MCF 10A (cell line): ENCODE data around the gene SLC16A2. TPM values are rescaled to one million over a fixed set of nuclear protein-coding genes. Genes with fewer than 3 reads are reported as not detected.
A peak's percentile ranks its signal among the peaks of the same experiment; 100 is the strongest.

Source experiments
- BruUV-seq: library from RNA; stranded (reverse); fragments of 400-500 nt; replicated peaks from 2 replicates; lab custom pipeline; 2021; lab: Mats Ljungman, UMichigan
- CTCF ChIA-PET: fragments of 300-600 bp; sonication (Branson Sonifier 250); formaldehyde crosslinking; extraction: SDS; loops from one replicate; lab custom pipeline; 2021; ENCODE audit warnings: antibody characterized with exemption, inconsistent platforms; lab: Yijun Ruan, JAX
- POLR2A ChIA-PET: fragments of 300-600, 350-650 bp; sonication (Branson Sonifier 250); formaldehyde crosslinking; extraction: SDS; loops from one replicate; lab custom pipeline; 2020; ENCODE audit warnings: antibody characterized with exemption, inconsistent platforms; lab: Yijun Ruan, JAX
- DNase-seq: peaks from one replicate; pipeline ENCODE4 v3.0.0-alpha.2; 2018; ENCODE audit not compliant: unreplicated experiment
- H3K27ac Mint-ChIP-seq: one replicate; pipeline ENCODE4 v1.8.0; 2022; ENCODE audit warnings: mild to moderate bottlenecking, low read depth, mixed read lengths; ENCODE audit not compliant: unreplicated experiment
- H3K27me3 Mint-ChIP-seq: one replicate; pipeline ENCODE4 v1.8.0; 2022; ENCODE audit warnings: mixed read lengths; ENCODE audit not compliant: insufficient read depth, unreplicated experiment
- H3K36me3 Mint-ChIP-seq: one replicate; pipeline ENCODE4 v1.8.0; 2022; ENCODE audit warnings: mild to moderate bottlenecking, moderate library complexity, mixed read lengths; ENCODE audit not compliant: insufficient read depth, unreplicated experiment
- H3K4me1 Mint-ChIP-seq: one replicate; pipeline ENCODE4 v1.8.0; 2022; ENCODE audit warnings: mixed read lengths; ENCODE audit not compliant: insufficient read depth, unreplicated experiment
- H3K4me3 Mint-ChIP-seq: one replicate; pipeline ENCODE4 v1.8.0; 2022; ENCODE audit warnings: mild to moderate bottlenecking, moderate library complexity, mixed read lengths; ENCODE audit not compliant: unreplicated experiment
- H3K9me3 Mint-ChIP-seq: one replicate; pipeline ENCODE4 v1.8.0; 2022; ENCODE audit warnings: mixed read lengths; ENCODE audit not compliant: unreplicated experiment
- CTCF ChIP-seq: fragments of 200-600 bp; IDR thresholded peaks from one replicate; pipeline ENCODE4 v1.8.0; 2022; ENCODE audit warnings: antibody characterized with exemption, mild to moderate bottlenecking; ENCODE audit not compliant: unreplicated experiment
- intact Hi-C: fragments of 100-400 bp; cut with micrococcal nuclease; formaldehyde crosslinking; loops from 2 replicates; pipeline ENCODE4 v1.14.1; 2022
- total RNA-seq: library from RNA; stranded (reverse); gene quantifications from 2 replicates; pipeline ENCODE4 v1.2.3, GENCODE V29; 2022

The SLC16A2 gene
- total RNA-seq, 1 experiment from 2014 or later = 11.9 TPM

- Mint-ChIP-seq H3K36me3 (no peaks in the 10 kb centered on the region), H3K4me3 (no peak overlapping the region), H3K4me1 (peaks cover 18% of the 10 kb centered on the region), H3K9me3 (no peaks in the 10 kb centered on the region), H3K27ac (no peak overlapping the region), H3K27me3 (peaks cover 42% of the 10 kb centered on the region)
- POLR2A ChIA-PET = interaction anchor here (3.8 kb wide), 1 partner anchor 27 kb away, joined by 51 read pairs; the partner anchor contains the start of gene SLC16A2
- no TSS peak for BruUV-seq
- no peak for TF ChIP-seq CTCF
- CTCF ChIA-PET = interaction anchor here (1.2 to 1.7 kb wide), 3 partner anchors 11 to 65 kb away, joined by 3 to 8 read pairs (median 7); no protein-coding TSS in a partner anchor
- no peak for DNase-seq
- intact Hi-C loops = no loop called here
These were observed 27.4 kb downstream of the SLC16A2 start for GRCh38 chrX:74448669-74449068.

- TF ChIP-seq CTCF = no peak
- no peaks in the 10 kb centered on the region for H3K9me3 Mint-ChIP-seq
- H3K27me3 Mint-ChIP-seq = peaks cover 34% of the 10 kb centered on the region
- no peak overlapping the region for H3K27ac Mint-ChIP-seq
- BruUV-seq = no TSS peak
- peaks cover 18% of the 10 kb centered on the region for H3K4me1 Mint-ChIP-seq
- intact Hi-C loops = no loop called here
- CTCF ChIA-PET = interaction anchor here (0.6 to 1.7 kb wide), 4 partner anchors 12 to 83 kb away, joined by 3 to 8 read pairs (median 5); no protein-coding TSS in a partner anchor
- peak; percentile 75 for DNase-seq
- no peaks in the 10 kb centered on the region for H3K36me3 Mint-ChIP-seq
- H3K4me3 Mint-ChIP-seq = no peak overlapping the region
- POLR2A ChIA-PET = interaction anchor here (0.7 to 3.8 kb wide), 3 partner anchors 11 to 60 kb away, joined by 3 to 51 read pairs (median 5); partner anchors contain the start of gene SLC16A2
These were observed 28.1 kb downstream of the SLC16A2 start for GRCh38 chrX:74449322-74449936.

- H3K4me1 Mint-ChIP-seq = peaks cover 18% of the 10 kb centered on the region
- peak; percentile 39 for DNase-seq
- H3K27me3 Mint-ChIP-seq = peaks cover 30% of the 10 kb centered on the region
- ChIA-PET CTCF (interaction anchor here (1.2 to 1.7 kb wide), 2 partner anchors 13 to 28 kb away, joined by 3 to 7 read pairs; no protein-coding TSS in a partner anchor), POLR2A (interaction anchor here (0.7 to 3.8 kb wide), 3 partner anchors 11 to 61 kb away, joined by 3 to 51 read pairs (median 5); partner anchors contain the start of gene SLC16A2)
- no peaks in the 10 kb centered on the region for H3K9me3 Mint-ChIP-seq
- no peak overlapping the region for H3K4me3 Mint-ChIP-seq
- no peak overlapping the region for H3K27ac Mint-ChIP-seq
- intact Hi-C loops = loop anchor here (2.0 to 10.0 kb wide), 2 partner anchors 67 to 155 kb away; no protein-coding TSS in a partner anchor
- no TSS peak for BruUV-seq
- TF ChIP-seq CTCF = no peak
- no peaks in the 10 kb centered on the region for H3K36me3 Mint-ChIP-seq
These were observed 28.6 kb downstream of the SLC16A2 start for GRCh38 chrX:74449937-74450330.

GRCh38 chrX:74450803-74451449 lies 29.6 kb downstream of the SLC16A2 start:
- Mint-ChIP-seq H3K4me3 (no peak overlapping the region), H3K27me3 (peaks cover 30% of the 10 kb centered on the region), H3K36me3 (no peaks in the 10 kb centered on the region), H3K27ac (peak overlapping the region; percentile 64), H3K4me1 (peaks cover 18% of the 10 kb centered on the region), H3K9me3 (no peaks in the 10 kb centered on the region)
- peak; percentile 87 for DNase-seq
- intact Hi-C loops = loop anchor here (1.0 to 10.0 kb wide), 3 partner anchors 30 to 156 kb away; partner anchors contain the start of gene SLC16A2
- ChIA-PET POLR2A (interaction anchor here (3.8 kb wide), 1 partner anchor 29 kb away, joined by 51 read pairs; the partner anchor contains the start of gene SLC16A2), CTCF (no interaction called here)
- BruUV-seq = no TSS peak
- no peak for TF ChIP-seq CTCF
